HCT116 (cell line): Measurements from ENCODE around the gene MESP2. TPM values are rescaled to one million over a fixed set of nuclear protein-coding genes. Genes with fewer than 3 reads are reported as not detected.

Source experiments
- ATAC-seq: fragments of 200-7000 bp; cut with Tn5 transposase; 2 replicates; pipeline ENCODE4 v1.9.1; 2020; ENCODE audit warnings: mild to moderate bottlenecking, moderate library complexity
- BruUV-seq: library from RNA; stranded (reverse); fragments of 400-500 nt; replicated peaks from 2 replicates; lab custom pipeline; 2021; lab: Mats Ljungman, UMichigan
- CTCF ChIA-PET: fragments of 300-600 bp; sonication (Branson Sonifier 250); formaldehyde crosslinking; loops from one replicate; lab custom pipeline; 2021; ENCODE audit warnings: antibody characterized with exemption; lab: Charles Lee
- POLR2A ChIA-PET: fragments of 300-600, 350-600 bp; sonication (Branson Sonifier 250); formaldehyde crosslinking; loops from one replicate; lab custom pipeline; 2021; ENCODE audit warnings: antibody characterized with exemption; lab: Charles Lee
- RAD21 ChIA-PET, 2 experiments: fragments of 300-600 bp; sonication (Branson Sonifier 250); formaldehyde crosslinking; loops; one replicate each; lab custom pipeline; 2023; ENCODE audit warnings: low total read pairs in 2 of 2; ENCODE audit not compliant: uncharacterized antibody in 2 of 2, unreplicated experiment in 2 of 2, low non-redundant PET in 1 of 2; lab: Charles Lee
- DNase-seq: peaks from one replicate; pipeline ENCODE4 v3.0.0-alpha.2; 2010; ENCODE audit warnings: low read depth, low spot score
- H2AFZ ChIP-seq: fragments of 200-600 bp; shearing (Covaris generic), sonication (generic); 2 replicates; pipeline ENCODE4 v1.6.1; 2017; ENCODE audit warnings: low read depth, mixed run types, mixed read lengths, antibody characterized with exemption, low read length; ENCODE audit not compliant: poor library complexity, severe bottlenecking
- H3K27ac ChIP-seq: 2 replicates; pipeline ENCODE4 v1.5.1; 2012; ENCODE audit warnings: low read depth, low read length
- H3K27me3 ChIP-seq: fragments of 200-600 bp; sonication (generic); 2 replicates; pipeline ENCODE4 v1.6.1; 2016; ENCODE audit warnings: mixed run types, low read length, mixed read lengths; ENCODE audit not compliant: insufficient read depth
- H3K36me3 ChIP-seq, 2 experiments: fragments of 200-500 bp in 1 of 2; fragments of 200-600 bp in 1 of 2; sonication (Bioruptor generic) in 1 of 2; sonication (generic) in 1 of 2; 2 replicates each; pipeline versions ENCODE4 v1.5.1 to v1.6.1; 2014 to 2016; ENCODE audit warnings: low read length in 2 of 2, inconsistent platforms in 1 of 2, mixed read lengths in 1 of 2, mixed run types in 1 of 2; ENCODE audit not compliant: insufficient read depth in 2 of 2, control insufficient read depth in 1 of 2
- H3K4me1 ChIP-seq, 2 experiments: fragments of 200-600 bp in 1 of 2; sonication (generic) in 1 of 2; 2 replicates each; pipeline versions ENCODE4 v1.5.1 to v1.6.1; 2012 to 2017; ENCODE audit warnings: low read length in 2 of 2, inconsistent platforms in 1 of 2, mild to moderate bottlenecking in 1 of 2, mixed read lengths in 1 of 2, mixed run types in 1 of 2, moderate library complexity in 1 of 2; ENCODE audit not compliant: insufficient read depth in 2 of 2, control insufficient read depth in 1 of 2
- H3K4me2 ChIP-seq: fragments of 200-600 bp; sonication (generic); 2 replicates; pipeline ENCODE4 v1.6.1; 2017; ENCODE audit warnings: mixed run types, low read length, mixed read lengths
- H3K4me3 ChIP-seq, 2 experiments: fragments of 200-600 bp in 1 of 2; sonication (generic) in 1 of 2; replicated peaks in 1 of 2; 2 replicates each; pipeline ENCODE4 v1.5.1; 2011 to 2016; ENCODE audit warnings: low read length in 2 of 2, control low read depth in 1 of 2, low read depth in 1 of 2, mild to moderate bottlenecking in 1 of 2, mixed read lengths in 1 of 2, mixed run types in 1 of 2
- H3K79me2 ChIP-seq: fragments of 200-600 bp; sonication (generic); 2 replicates; pipeline ENCODE4 v1.6.1; 2017; ENCODE audit warnings: mild to moderate bottlenecking, mixed run types, low read length, moderate library complexity, mixed read lengths; ENCODE audit not compliant: insufficient read depth
- H3K9ac ChIP-seq: fragments of 200-600 bp; sonication (generic); 2 replicates; pipeline ENCODE4 v1.6.1; 2016; ENCODE audit warnings: low read length, mixed read lengths
- H3K9me2 ChIP-seq: fragments of 200-600 bp; sonication (generic), shearing (Covaris generic); 2 replicates; pipeline ENCODE4 v1.6.1; 2017; ENCODE audit warnings: mixed run types, mild to moderate bottlenecking, moderate library complexity; ENCODE audit not compliant: insufficient read depth
- H3K9me3 ChIP-seq, 2 experiments: fragments of 200-500 bp in 1 of 2; fragments of 200-600 bp in 1 of 2; sonication (Bioruptor generic) in 1 of 2; sonication (generic) in 1 of 2; 2 replicates each; pipeline ENCODE4 v1.6.1; 2014 to 2017; ENCODE audit warnings: low read length in 2 of 2, mixed read lengths in 2 of 2, inconsistent platforms in 1 of 2, low read depth in 1 of 2, mild to moderate bottlenecking in 1 of 2, mixed run types in 1 of 2, moderate library complexity in 1 of 2; ENCODE audit not compliant: control insufficient read depth in 1 of 2, insufficient read depth in 1 of 2
- H4K20me1 ChIP-seq: fragments of 200-600 bp; sonication (generic), shearing (Covaris generic); 2 replicates; pipeline ENCODE4 v1.6.1; 2017; ENCODE audit warnings: mixed run types, mild to moderate bottlenecking, moderate library complexity; ENCODE audit not compliant: insufficient read depth
- CEBPB ChIP-seq: IDR thresholded peaks from 2 replicates; pipeline ENCODE4 v1.6.1; 2012; ENCODE audit warnings: low read depth
- CTCF ChIP-seq, 3 experiments: fragments of 200-600 bp in 1 of 3; sonication (generic) in 1 of 3; IDR thresholded peaks in 2 of 3; conservative IDR thresholded peaks in 1 of 3; 2 replicates each; pipeline ENCODE4 v1.5.1; 2012 to 2017; ENCODE audit warnings: low read depth in 2 of 3, low read length in 2 of 3, antibody characterized with exemption in 1 of 3, borderline replicate concordance in 1 of 3, control low read depth in 1 of 3, mild to moderate bottlenecking in 1 of 3, mixed read lengths in 1 of 3, mixed run types in 1 of 3, moderate library complexity in 1 of 3; ENCODE audit not compliant: insufficient read depth in 1 of 3
- EGR1 ChIP-seq: IDR thresholded peaks from 2 replicates; pipeline ENCODE4 v1.6.1; 2012; ENCODE audit warnings: low read depth
- ELF1 ChIP-seq: IDR thresholded peaks from 2 replicates; pipeline ENCODE4 v1.6.1; 2012; ENCODE audit warnings: low read depth, borderline replicate concordance
- EZH2 ChIP-seq: fragments of 200-600 bp; sonication (generic); IDR thresholded peaks from 2 replicates; pipeline ENCODE4 v1.6.1; 2017; ENCODE audit warnings: antibody characterized with exemption, mixed run types
- EZH2phosphoT487 ChIP-seq: fragments of 200-600 bp; IDR thresholded peaks from 2 replicates; pipeline ENCODE4 v1.6.1; 2018; ENCODE audit warnings: antibody characterized with exemption, borderline replicate concordance
- FOSL1 ChIP-seq: IDR thresholded peaks from 2 replicates; pipeline ENCODE4 v1.6.1; 2012; ENCODE audit warnings: low read depth
- JUND ChIP-seq: IDR thresholded peaks from 2 replicates; pipeline ENCODE4 v1.6.1; 2012
- POLR2AphosphoS5 ChIP-seq: IDR thresholded peaks from 2 replicates; pipeline ENCODE4 v1.6.1; 2011; ENCODE audit warnings: mild to moderate bottlenecking, low read depth, low read length, moderate library complexity
- RAD21 ChIP-seq: IDR thresholded peaks from 2 replicates; pipeline ENCODE4 v1.6.1; 2012; ENCODE audit warnings: low read depth, mild to moderate bottlenecking
- SIN3A ChIP-seq: IDR thresholded peaks from 2 replicates; pipeline ENCODE4 v1.6.1; 2012; ENCODE audit warnings: low read depth
- SRF ChIP-seq: IDR thresholded peaks from 2 replicates; pipeline ENCODE4 v1.6.1; 2012; ENCODE audit warnings: low read depth
- TCF7L2 ChIP-seq: IDR thresholded peaks from 2 replicates; pipeline ENCODE4 v1.7.0; 2011; ENCODE audit warnings: borderline replicate concordance, inconsistent platforms; ENCODE audit not compliant: insufficient read depth, insufficient read length; ENCODE audit errors: extremely low read depth
- ZFX ChIP-seq: fragments of 450-650 bp; IDR thresholded peaks from 2 replicates; pipeline ENCODE4 v1.6.1; 2017
- ZNF274 ChIP-seq: fragments of 200-500 bp; sonication (Bioruptor generic); IDR thresholded peaks from 2 replicates; pipeline ENCODE4 v1.6.1; 2014; ENCODE audit warnings: mild to moderate bottlenecking, low read depth, low read length, inconsistent platforms
- intact Hi-C: fragments of 100-400 bp; cut with micrococcal nuclease; formaldehyde crosslinking; loops from 2 replicates; pipeline ENCODE4 v1.10.0; 2022
- total RNA-seq: library from RNA; stranded (reverse); gene quantifications from one replicate; pipeline ENCODE4 v1.2.1, GENCODE V29; 2021; ENCODE audit not compliant: unreplicated experiment
- TF ChIP-seq, protein P1 (sequence below): IDR thresholded peaks from 2 replicates; pipeline ENCODE4 v1.6.1; 2012; ENCODE audit warnings: low read depth
- TF ChIP-seq, protein P2 (sequence below): IDR thresholded peaks from 2 replicates; pipeline ENCODE4 v1.6.1; 2012
- TF ChIP-seq, protein P3 (sequence below): IDR thresholded peaks from 2 replicates; pipeline ENCODE4 v1.6.1; 2012
- TF ChIP-seq, protein P4 (sequence below): IDR thresholded peaks from 2 replicates; pipeline ENCODE4 v1.6.1; 2011; ENCODE audit warnings: mild to moderate bottlenecking, low read length, moderate library complexity; ENCODE audit not compliant: insufficient replicate concordance; ENCODE audit errors: extremely low read depth

MESP2 gene
- total RNA-seq, 1 experiment from 2014 or later, result 0.20 TPM

GRCh38 chr15:89735773-89736172, 40.4 kb upstream of the MESP2 start:
- intact Hi-C loops, result no loop called here
- CTCF ChIA-PET, result interaction anchor here (0.6 kb wide), 1 partner anchor 542 kb away, joined by 3 read pairs; no protein-coding TSS in a partner anchor
- H3K4me3 ChIP-seq, result no peak overlapping the region

More at GRCh38 chr15:89735773-89736172, 40.4 kb upstream of the MESP2 start:
- Histone ChIP-seq H3K4me1 (0 out of 4 replicates have a peak, but pooled peaks cover 0 to 5% of the 10 kb centered on the region in 2 experiments), H3K79me2 (no peaks in the 10 kb centered on the region)
- BruUV-seq, result no TSS peak
- TF ChIP-seq EZH2 (no peak), EGR1 (no peak), TCF7L2 (no peak), CTCF (IDR thresholded peaks at IDR 0.05 in 2 of 3, conservative IDR thresholded peaks at IDR 0.05 in 1 of 3; ENCODE audit: borderline replicate concordance in 1 of 3, insufficient read depth in 1 of 3, low read depth in 2 of 3, low read length in 2 of 3) (no peak), EZH2phosphoT487 (no peak), ZFX (no peak), RAD21 (no peak), FOSL1 (no peak), SIN3A (no peak), POLR2AphosphoS5 (no peak), SRF (no peak), CEBPB (no peak), ELF1 (no peak), ZNF274 (no peak), JUND (no peak)
- TF ChIP-seq, protein P1, sequence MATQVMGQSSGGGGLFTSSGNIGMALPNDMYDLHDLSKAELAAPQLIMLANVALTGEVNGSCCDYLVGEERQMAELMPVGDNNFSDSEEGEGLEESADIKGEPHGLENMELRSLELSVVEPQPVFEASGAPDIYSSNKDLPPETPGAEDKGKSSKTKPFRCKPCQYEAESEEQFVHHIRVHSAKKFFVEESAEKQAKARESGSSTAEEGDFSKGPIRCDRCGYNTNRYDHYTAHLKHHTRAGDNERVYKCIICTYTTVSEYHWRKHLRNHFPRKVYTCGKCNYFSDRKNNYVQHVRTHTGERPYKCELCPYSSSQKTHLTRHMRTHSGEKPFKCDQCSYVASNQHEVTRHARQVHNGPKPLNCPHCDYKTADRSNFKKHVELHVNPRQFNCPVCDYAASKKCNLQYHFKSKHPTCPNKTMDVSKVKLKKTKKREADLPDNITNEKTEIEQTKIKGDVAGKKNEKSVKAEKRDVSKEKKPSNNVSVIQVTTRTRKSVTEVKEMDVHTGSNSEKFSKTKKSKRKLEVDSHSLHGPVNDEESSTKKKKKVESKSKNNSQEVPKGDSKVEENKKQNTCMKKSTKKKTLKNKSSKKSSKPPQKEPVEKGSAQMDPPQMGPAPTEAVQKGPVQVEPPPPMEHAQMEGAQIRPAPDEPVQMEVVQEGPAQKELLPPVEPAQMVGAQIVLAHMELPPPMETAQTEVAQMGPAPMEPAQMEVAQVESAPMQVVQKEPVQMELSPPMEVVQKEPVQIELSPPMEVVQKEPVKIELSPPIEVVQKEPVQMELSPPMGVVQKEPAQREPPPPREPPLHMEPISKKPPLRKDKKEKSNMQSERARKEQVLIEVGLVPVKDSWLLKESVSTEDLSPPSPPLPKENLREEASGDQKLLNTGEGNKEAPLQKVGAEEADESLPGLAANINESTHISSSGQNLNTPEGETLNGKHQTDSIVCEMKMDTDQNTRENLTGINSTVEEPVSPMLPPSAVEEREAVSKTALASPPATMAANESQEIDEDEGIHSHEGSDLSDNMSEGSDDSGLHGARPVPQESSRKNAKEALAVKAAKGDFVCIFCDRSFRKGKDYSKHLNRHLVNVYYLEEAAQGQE, result no peak
- TF ChIP-seq, protein P2, sequence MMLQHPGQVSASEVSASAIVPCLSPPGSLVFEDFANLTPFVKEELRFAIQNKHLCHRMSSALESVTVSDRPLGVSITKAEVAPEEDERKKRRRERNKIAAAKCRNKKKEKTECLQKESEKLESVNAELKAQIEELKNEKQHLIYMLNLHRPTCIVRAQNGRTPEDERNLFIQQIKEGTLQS, result no peak
- TF ChIP-seq, protein P3, sequence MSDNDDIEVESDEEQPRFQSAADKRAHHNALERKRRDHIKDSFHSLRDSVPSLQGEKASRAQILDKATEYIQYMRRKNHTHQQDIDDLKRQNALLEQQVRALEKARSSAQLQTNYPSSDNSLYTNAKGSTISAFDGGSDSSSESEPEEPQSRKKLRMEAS, result no peak
- TF ChIP-seq, protein P4, sequence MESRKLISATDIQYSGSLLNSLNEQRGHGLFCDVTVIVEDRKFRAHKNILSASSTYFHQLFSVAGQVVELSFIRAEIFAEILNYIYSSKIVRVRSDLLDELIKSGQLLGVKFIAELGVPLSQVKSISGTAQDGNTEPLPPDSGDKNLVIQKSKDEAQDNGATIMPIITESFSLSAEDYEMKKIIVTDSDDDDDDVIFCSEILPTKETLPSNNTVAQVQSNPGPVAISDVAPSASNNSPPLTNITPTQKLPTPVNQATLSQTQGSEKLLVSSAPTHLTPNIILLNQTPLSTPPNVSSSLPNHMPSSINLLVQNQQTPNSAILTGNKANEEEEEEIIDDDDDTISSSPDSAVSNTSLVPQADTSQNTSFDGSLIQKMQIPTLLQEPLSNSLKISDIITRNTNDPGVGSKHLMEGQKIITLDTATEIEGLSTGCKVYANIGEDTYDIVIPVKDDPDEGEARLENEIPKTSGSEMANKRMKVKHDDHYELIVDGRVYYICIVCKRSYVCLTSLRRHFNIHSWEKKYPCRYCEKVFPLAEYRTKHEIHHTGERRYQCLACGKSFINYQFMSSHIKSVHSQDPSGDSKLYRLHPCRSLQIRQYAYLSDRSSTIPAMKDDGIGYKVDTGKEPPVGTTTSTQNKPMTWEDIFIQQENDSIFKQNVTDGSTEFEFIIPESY, result no peak
- TF ChIP-seq, all 23 proteins: peak for 0
- Histone ChIP-seq H3K9me2 (no peaks in the 10 kb centered on the region), H2AFZ (no peak overlapping the region), H3K9ac (no peak overlapping the region), H3K27me3 (no peaks in the 10 kb centered on the region), H3K36me3 (no peaks in the 10 kb centered on the region), H4K20me1 (no peaks in the 10 kb centered on the region), H3K27ac (no peak overlapping the region), H3K9me3 (no peaks in the 10 kb centered on the region), H3K4me2 (no peak overlapping the region)
- RAD21 ChIA-PET, result no interaction called here
- no peak for ATAC-seq
- POLR2A ChIA-PET, result no interaction called here
- DNase-seq, result no peak
